ENCODE data around the gene DYRK3. TPM values are rescaled to one million over a fixed set of nuclear protein-coding genes. Genes with fewer than 3 reads are reported as not detected.

DYRK3 gene
- total and polyA plus RNA-seq, 12 donors: 4.1 to 31.1 (median 20.8) TPM

- DNase-seq: peak in 1 of 2 donors; percentile 46
- peak overlapping the region; percentile 80 to 99 (median 96) for H3K27ac ChIP-seq
- H3K27me3 ChIP-seq: no peaks in the 10 kb centered on the region
- H3K36me3 ChIP-seq: peaks cover 0 to 28% (median 0%) of the 10 kb centered on the region in 9 donors
- no peaks in the 10 kb centered on the region for H3K9me3 ChIP-seq
- no peak for TF ChIP-seq CTCF (IDR thresholded peaks at IDR 0.05)
- H3K4me1 ChIP-seq: peaks cover 54 to 100% (median 100%) of the 10 kb centered on the region in 9 donors
- peak in 4 of 8 donors; percentile 11 to 23 (median 16) for ATAC-seq
- intact Hi-C loops (cut with DNase I): loop anchor here in 3 of 10 donors (2.0 to 5.0 kb wide), 4 partner anchors 31 to 36 kb away; no protein-coding TSS in a partner anchor
- H3K4me3 ChIP-seq: peak overlapping the region in 2 of 10 donors; percentile 9 to 19
- WGBS, 2 donors: 22 to 30% methylated on average over 8 of the region's 8 CpGs
Measured at GRCh38 chr1:206691604-206692003, 56.3 kb downstream of the DYRK3 start.

GRCh38 chr1:206693029-206693428 lies 57.7 kb downstream of the DYRK3 start:
- TF ChIP-seq CTCF (IDR thresholded peaks at IDR 0.05): no peak
- peaks cover 53 to 100% (median 100%) of the 10 kb centered on the region in 9 donors for H3K4me1 ChIP-seq
- H3K4me3 ChIP-seq: peak overlapping the region in 6 of 10 donors; percentile 4 to 21 (median 16)
- DNase-seq (peak; percentile 84 to 85), ATAC-seq (peak; percentile 74 to 92 (median 86))
- peak overlapping the region; percentile 80 to 99 (median 96) for H3K27ac ChIP-seq
- 10 to 14% methylated on average over 10 of the region's 10 CpGs for WGBS, 2 donors
- peaks cover 0 to 37% (median 0%) of the 10 kb centered on the region in 9 donors for H3K36me3 ChIP-seq
- no peaks in the 10 kb centered on the region for H3K9me3 ChIP-seq
- intact Hi-C loops (cut with DNase I): loop anchor here in 3 of 10 donors (2.0 to 5.0 kb wide), 3 partner anchors 30 to 36 kb away; no protein-coding TSS in a partner anchor
- H3K27me3 ChIP-seq: no peaks in the 10 kb centered on the region

GRCh38 chr1:206693592-206693991 lies 58.3 kb downstream of the DYRK3 start:
- peaks cover 0 to 37% (median 0%) of the 10 kb centered on the region in 9 donors for H3K36me3 ChIP-seq
- H3K27me3 ChIP-seq: no peaks in the 10 kb centered on the region
- intact Hi-C loops (cut with DNase I): loop anchor here in 3 of 10 donors (2.0 to 5.0 kb wide), 3 partner anchors 29 to 36 kb away; no protein-coding TSS in a partner anchor
- ATAC-seq (peak; percentile 26 to 72 (median 56)), DNase-seq (peak; percentile 31 to 76)
- H3K9me3 ChIP-seq: no peaks in the 10 kb centered on the region
- H3K4me1 ChIP-seq: peaks cover 47 to 100% (median 100%) of the 10 kb centered on the region in 9 donors
- 17 to 20% methylated on average over 7 of the region's 7 CpGs for WGBS, 2 donors
- H3K27ac ChIP-seq: peak overlapping the region; percentile 80 to 99 (median 96)
- TF ChIP-seq CTCF (IDR thresholded peaks at IDR 0.05): no peak
- H3K4me3 ChIP-seq: peak overlapping the region in 6 of 10 donors; percentile 4 to 21 (median 16)

GRCh38 chr1:206694171-206695124 lies 59.1 kb downstream of the DYRK3 start:
- TF ChIP-seq CTCF (IDR thresholded peaks at IDR 0.05): no peak
- peaks cover 0 to 32% (median 0%) of the 10 kb centered on the region in 9 donors for H3K36me3 ChIP-seq
- ATAC-seq (peak in 2 of 8 donors; percentile 4 to 5), DNase-seq (no peak)
- H3K4me1 ChIP-seq: peaks cover 45 to 100% (median 100%) of the 10 kb centered on the region in 9 donors
- no peaks in the 10 kb centered on the region for H3K27me3 ChIP-seq
- 28 to 35% methylated on average over 11 of the region's 11 CpGs for WGBS, 2 donors
- H3K9me3 ChIP-seq: no peaks in the 10 kb centered on the region
- no peak overlapping the region for H3K4me3 ChIP-seq
- peak overlapping the region; percentile 80 to 99 (median 96) for H3K27ac ChIP-seq
- intact Hi-C loops (cut with DNase I): loop anchor here in 3 of 10 donors (5.0 kb wide), 2 partner anchors 33 to 37 kb away; no protein-coding TSS in a partner anchor

Data from heart right ventricle (tissue), 16 donors.